Measurements from ENCODE around the gene DPPA3. TPM values are rescaled to one million over a fixed set of nuclear protein-coding genes. Genes with fewer than 3 reads are reported as not detected.
"Not testable (repeated sequence)": the region's sequence is repeated elsewhere in the genome, so short reads cannot be mapped to it uniquely, and the experiment has no call there.

DPPA3 gene
- total RNA-seq, 2 experiments from 2014 or later: not detected

- ChIA-PET CTCF (no interaction called here), POLR2A (no interaction called here)
- Histone ChIP-seq H3K27ac (ENCODE audit: low read depth in 1 of 2, low read length in 2 of 2) (no peak overlapping the region), H3K36me3 (ENCODE audit: insufficient read depth, low read length) (no peaks in the 10 kb centered on the region), H3K9me3 (ENCODE audit: control insufficient read depth in 1 of 2, insufficient read depth in 1 of 2, low read length in 2 of 2) (no peaks in the 10 kb centered on the region), H3K27me3 (ENCODE audit: control insufficient read depth in 1 of 2, insufficient read depth in 2 of 2, low read length in 2 of 2) (no peaks in the 10 kb centered on the region), H3K4me1 (ENCODE audit: insufficient read depth, low read length) (no peaks in the 10 kb centered on the region), H3K4me3 (ENCODE audit: low read length) (no peak overlapping the region)
- Mint-ChIP-seq H3K4me3 (no peak overlapping the region), H3K27me3 (no peaks in the 10 kb centered on the region), H3K4me1 (ENCODE audit: low read depth) (no peaks in the 10 kb centered on the region), H3K27ac (no peak overlapping the region), H3K9me3 (no peaks in the 10 kb centered on the region), H3K36me3 (ENCODE audit: low read depth) (no peaks in the 10 kb centered on the region)
- no peak for ATAC-seq (ENCODE audit: poor library complexity)
- DNase-seq: no peak
- TF ChIP-seq CTCF (IDR thresholded peaks at IDR 0.05): no peak
- intact Hi-C loops (cut with DNase I, micrococcal nuclease): no loop called here
Observed at GRCh38 chr12:7749442-7749841, 38.2 kb downstream of the DPPA3 start.

- Mint-ChIP-seq H3K4me1 (ENCODE audit: low read depth) (no peaks in the 10 kb centered on the region), H3K36me3 (ENCODE audit: low read depth) (no peaks in the 10 kb centered on the region), H3K4me3 (no peak overlapping the region), H3K27me3 (no peaks in the 10 kb centered on the region), H3K27ac (no peak overlapping the region), H3K9me3 (no peaks in the 10 kb centered on the region)
- Histone ChIP-seq H3K27me3 (ENCODE audit: control insufficient read depth in 1 of 2, insufficient read depth in 2 of 2, low read length in 2 of 2) (no peaks in the 10 kb centered on the region), H3K9me3 (ENCODE audit: control insufficient read depth in 1 of 2, insufficient read depth in 1 of 2, low read length in 2 of 2) (no peaks in the 10 kb centered on the region), H3K27ac (ENCODE audit: low read depth in 1 of 2, low read length in 2 of 2) (no peak overlapping the region), H3K4me3 (ENCODE audit: low read length) (no peak overlapping the region), H3K36me3 (ENCODE audit: insufficient read depth, low read length) (no peaks in the 10 kb centered on the region), H3K4me1 (ENCODE audit: insufficient read depth, low read length) (no peaks in the 10 kb centered on the region)
- CTCF ChIA-PET: no interaction called here
- DNase-seq: no peak
- no peak for TF ChIP-seq CTCF (IDR thresholded peaks at IDR 0.05)
- POLR2A ChIA-PET: no interaction called here
- no peak for ATAC-seq (ENCODE audit: poor library complexity)
- intact Hi-C loops (cut with DNase I, micrococcal nuclease): no loop called here
Observed at GRCh38 chr12:7750350-7750749, 39.1 kb downstream of the DPPA3 start.

GRCh38 chr12:7751394-7751793 is 40.2 kb downstream of the DPPA3 start:
- ChIA-PET POLR2A (no interaction called here), CTCF (no interaction called here)
- Mint-ChIP-seq H3K27me3 (no peaks in the 10 kb centered on the region), H3K4me3 (no peak overlapping the region), H3K36me3 (ENCODE audit: low read depth) (no peaks in the 10 kb centered on the region), H3K27ac (no peak overlapping the region), H3K9me3 (no peaks in the 10 kb centered on the region), H3K4me1 (ENCODE audit: low read depth) (no peaks in the 10 kb centered on the region)
- Histone ChIP-seq H3K4me1 (ENCODE audit: insufficient read depth, low read length) (peaks cover 8% of the 10 kb centered on the region), H3K27me3 (ENCODE audit: control insufficient read depth in 1 of 2, insufficient read depth in 2 of 2, low read length in 2 of 2) (no peaks in the 10 kb centered on the region), H3K4me3 (ENCODE audit: low read length) (no peak overlapping the region), H3K36me3 (ENCODE audit: insufficient read depth, low read length) (no peaks in the 10 kb centered on the region), H3K9me3 (ENCODE audit: control insufficient read depth in 1 of 2, insufficient read depth in 1 of 2, low read length in 2 of 2) (no peaks in the 10 kb centered on the region), H3K27ac (ENCODE audit: low read depth in 1 of 2, low read length in 2 of 2) (no peak overlapping the region)
- no peak for TF ChIP-seq CTCF (IDR thresholded peaks at IDR 0.05)
- DNase-seq: no peak
- ATAC-seq (ENCODE audit: poor library complexity): no peak
- intact Hi-C loops (cut with DNase I, micrococcal nuclease): no loop called here

- H3K36me3 ChIP-seq (ENCODE audit: insufficient read depth, low read length); H3K27me3 Mint-ChIP-seq; H3K4me3 ChIP-seq (ENCODE audit: low read length); CTCF ChIA-PET; H3K4me3 Mint-ChIP-seq; H3K27me3 ChIP-seq (ENCODE audit: control insufficient read depth in 1 of 2, insufficient read depth in 2 of 2, low read length in 2 of 2); ATAC-seq (ENCODE audit: poor library complexity); H3K4me1 Mint-ChIP-seq (ENCODE audit: low read depth); H3K9me3 Mint-ChIP-seq; H3K27ac Mint-ChIP-seq; POLR2A ChIA-PET; H3K9me3 ChIP-seq (ENCODE audit: control insufficient read depth in 1 of 2, insufficient read depth in 1 of 2, low read length in 2 of 2); H3K4me1 ChIP-seq (ENCODE audit: insufficient read depth, low read length); H3K27ac ChIP-seq (ENCODE audit: low read depth in 1 of 2, low read length in 2 of 2); H3K36me3 Mint-ChIP-seq (ENCODE audit: low read depth); intact Hi-C loops (cut with DNase I, micrococcal nuclease): not testable (repeated sequence)
- peak in 1 of 14 experiments; percentile 38 for DNase-seq
Observed at GRCh38 chr12:7751941-7752922, 41.0 kb downstream of the DPPA3 start.

- H3K9me3 ChIP-seq (ENCODE audit: control insufficient read depth in 1 of 2, insufficient read depth in 1 of 2, low read length in 2 of 2); H3K36me3 ChIP-seq (ENCODE audit: insufficient read depth, low read length); H3K9me3 Mint-ChIP-seq; H3K4me3 Mint-ChIP-seq; intact Hi-C loops (cut with DNase I, micrococcal nuclease); H3K36me3 Mint-ChIP-seq (ENCODE audit: low read depth); H3K27me3 ChIP-seq (ENCODE audit: control insufficient read depth in 1 of 2, insufficient read depth in 2 of 2, low read length in 2 of 2); CTCF ChIA-PET; H3K4me1 Mint-ChIP-seq (ENCODE audit: low read depth); POLR2A ChIA-PET; H3K27ac Mint-ChIP-seq; H3K27me3 Mint-ChIP-seq; H3K4me1 ChIP-seq (ENCODE audit: insufficient read depth, low read length); H3K27ac ChIP-seq (ENCODE audit: low read depth in 1 of 2, low read length in 2 of 2); ATAC-seq (ENCODE audit: poor library complexity): not testable (repeated sequence)
- peak in 2 of 14 experiments; percentile 6 to 67 for DNase-seq
- peak overlapping the region; percentile 1 for H3K4me3 ChIP-seq (ENCODE audit: low read length)
Observed at GRCh38 chr12:7755668-7756067, 44.4 kb downstream of the DPPA3 start.

Data from CD4-positive, alpha-beta T cell (primary cell).